Ovary (tissue), 3 donors: ENCODE results near the gene GALE.
"Not testable (repeated sequence)": the region's sequence is repeated elsewhere in the genome, so short reads cannot be mapped to it uniquely, and the experiment has no call there.

Source experiments
- CTCF ChIP-seq, 3 donors: fragments of 450-650 bp in 2 of 3; fragments of 200-600 bp in 1 of 3; IDR thresholded peaks; one replicate each; pipeline versions ENCODE4 v1.5.1 to v1.8.0; 2016 to 2022; ENCODE audit warnings: antibody characterized with exemption in 3 of 3, mild to moderate bottlenecking in 1 of 3
- EP300 ChIP-seq: sonication (generic); formaldehyde crosslinking; IDR thresholded peaks from one replicate; pipeline ENCODE4 v1.6.1; 2017; ENCODE audit warnings: antibody characterized with exemption
- POLR2A ChIP-seq: fragments of 450-650 bp; IDR thresholded peaks from one replicate; pipeline ENCODE4 v1.6.1; 2017; ENCODE audit warnings: antibody characterized with exemption, mild to moderate bottlenecking, moderate library complexity
- donor health status: DM: no; HTN: no; CAD: no.

- not testable (repeated sequence) for TF ChIP-seq POLR2A; CTCF (IDR thresholded peaks at IDR 0.05); EP300
Measured at GRCh38 chr1:23783141-23783540, 17.4 kb downstream of the GALE start.
